Cardiac fibroblast (primary cell): Measurements from ENCODE around the gene SARS2.

Experiments used
- DNase-seq, 2 donors: peaks; one replicate each; pipeline versions ENCODE4 v3.0.0 to v3.0.0-alpha.2; 2010; ENCODE audit warnings: low read depth in 2 of 2
- H3K4me3 ChIP-seq, 2 donors: replicated peaks in 1 of 2; 1 replicate in 1 of 2; 2 replicates in 1 of 2; pipeline ENCODE4 v1.5.1; 2011; ENCODE audit warnings: low read depth in 2 of 2, low read length in 2 of 2, mild to moderate bottlenecking in 2 of 2, moderate library complexity in 1 of 2
- CTCF ChIP-seq: IDR thresholded peaks from one replicate; pipeline ENCODE4 v1.5.1; 2011; ENCODE audit warnings: low read depth, mild to moderate bottlenecking, low read length, inconsistent platforms

Gene SARS2

GRCh38 chr19:38899447-38900201 lies 30.9 kb downstream of the SARS2 start, which contains the start of the genes NFKBIB and SIRT2:
Gene NFKBIB (plus strand): TSS chr19:38899969. CDS start chr19:38900033, 64 bp downstream.
Gene SIRT2 (minus strand): TSS chr19:38899618. CDS start chr19:38899521, 97 bp downstream.
- peak within 1 kb of the TSS; percentile 78 to 93 for H3K4me3 ChIP-seq
- peak; percentile 99 to 100 for DNase-seq
- TF ChIP-seq CTCF = no peak

DNA sequence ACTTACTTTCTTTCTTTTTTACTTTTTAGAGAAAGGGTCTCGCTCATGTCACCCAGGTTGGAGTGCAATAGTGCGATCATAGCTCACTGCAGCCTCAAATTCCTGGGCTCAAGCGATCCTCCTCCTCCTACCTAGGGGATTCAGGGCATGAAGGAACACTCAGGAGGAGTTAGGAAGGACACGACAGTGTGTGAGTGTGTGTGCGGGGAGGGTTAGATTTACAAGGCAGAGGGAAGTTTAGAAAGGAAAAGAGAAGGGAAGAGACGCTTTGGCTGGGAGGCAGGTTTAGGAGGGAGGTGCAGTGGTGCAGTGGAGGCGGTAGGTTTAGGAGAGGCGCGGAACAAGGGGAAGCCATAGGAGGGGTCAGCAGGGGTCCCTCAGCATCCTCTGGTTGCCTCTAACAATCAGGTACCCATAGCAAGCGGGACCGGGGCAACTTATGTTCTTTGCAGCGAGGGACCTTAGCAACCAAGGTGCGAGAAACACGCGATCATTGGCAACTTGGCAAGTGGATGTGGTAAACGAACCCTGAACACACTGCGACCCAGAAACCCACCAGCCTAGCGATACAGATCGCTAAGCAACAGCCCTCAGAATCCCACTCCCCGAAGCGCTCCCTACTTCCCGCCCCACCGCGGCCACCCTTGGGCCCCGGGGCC lies 31.6 kb downstream of the SARS2 start:
- H3K4me3 ChIP-seq = peak overlapping the region; percentile 78 to 88
- no peak for TF ChIP-seq CTCF
- peak; percentile 13 to 20 for DNase-seq

GRCh38 chr19:38894968-38895367 lies 35.6 kb downstream of the SARS2 start:
- DNase-seq = no peak
- TF ChIP-seq CTCF = no peak
- no peak overlapping the region for H3K4me3 ChIP-seq

- peak in 1 of 2 donors; percentile 11 for DNase-seq
- no peak for TF ChIP-seq CTCF
- H3K4me3 ChIP-seq = no peak overlapping the region
Observed at GRCh38 chr19:38893341-38893771, 37.2 kb downstream of the SARS2 start.

DNA sequence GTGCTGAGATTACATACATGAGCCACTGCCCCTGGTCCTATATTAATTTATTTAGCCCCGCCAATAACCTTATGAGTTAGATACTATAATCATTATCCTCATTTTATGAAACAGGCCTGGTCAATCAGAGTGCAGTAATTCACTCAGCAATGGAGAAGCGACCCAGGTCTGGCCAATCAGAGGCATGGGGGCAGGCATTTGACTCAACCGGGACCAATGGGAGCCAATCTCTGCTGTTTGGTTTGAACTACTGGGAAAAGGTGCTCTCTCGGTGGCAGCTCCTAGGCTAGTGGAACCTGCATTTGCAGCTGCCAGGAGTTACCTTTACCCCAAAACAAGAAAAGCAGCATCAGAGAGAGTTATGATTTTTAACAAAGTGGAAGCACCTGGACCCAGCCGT lies 37.7 kb downstream of the SARS2 start:
- no peak for TF ChIP-seq CTCF
- H3K4me3 ChIP-seq = no peak overlapping the region
- DNase-seq = no peak

- TF ChIP-seq CTCF = no peak
- H3K4me3 ChIP-seq = no peak overlapping the region
- no peak for DNase-seq
Observed at GRCh38 chr19:38891771-38892170, 38.8 kb downstream of the SARS2 start.
